HepG2 (cell line): ENCODE measurements around the gene CKM. TPM values are rescaled to one million over a fixed set of nuclear protein-coding genes. Genes with fewer than 3 reads are reported as not detected.

Experiments
- CEBPB ChIP-seq: IDR thresholded peaks from 2 replicates; pipeline ENCODE4 v1.6.1; 2011; ENCODE audit warnings: low read depth, low read length, improper control_type of control experiment, borderline replicate concordance
- CREM ChIP-seq, 2 experiments: sonication (generic) in 1 of 2; formaldehyde crosslinking in 1 of 2; IDR thresholded peaks; 2 replicates each; pipeline versions ENCODE4 v1.4.0 to v1.6.1; 2016 to 2020; ENCODE audit warnings: antibody characterized with exemption in 1 of 2, mild to moderate bottlenecking in 1 of 2, missing genetic modification reagents in 1 of 2
- EHMT2 ChIP-seq: fragments of 200-600 bp; sonication (generic); IDR thresholded peaks from 2 replicates; pipeline ENCODE4 v1.7.0; 2017; ENCODE audit warnings: antibody characterized with exemption, low read depth, low read length, borderline replicate concordance
- FLYWCH1 ChIP-seq: sonication (generic); formaldehyde crosslinking; IDR thresholded peaks from 2 replicates; pipeline ENCODE4 v1.8.1; 2023; ENCODE audit warnings: mild to moderate bottlenecking, missing genetic modification reagents
- IRX3 ChIP-seq: sonication (generic); formaldehyde crosslinking; IDR thresholded peaks from 2 replicates; pipeline ENCODE4 v1.8.1; 2023; ENCODE audit warnings: mild to moderate bottlenecking, low read depth, missing genetic modification reagents, borderline replicate concordance
- KLF12 ChIP-seq: sonication (generic); formaldehyde crosslinking; IDR thresholded peaks from 2 replicates; pipeline ENCODE4 v1.4.0; 2020; ENCODE audit warnings: missing genetic modification reagents, borderline replicate concordance
- KLF15 ChIP-seq: sonication (generic); formaldehyde crosslinking; IDR thresholded peaks from 2 replicates; pipeline ENCODE4 v1.8.1; 2023; ENCODE audit warnings: borderline replicate concordance, mild to moderate bottlenecking, inconsistent platforms, missing genetic modification reagents, mixed read lengths
- MLLT10 ChIP-seq: sonication (generic); formaldehyde crosslinking; IDR thresholded peaks from 2 replicates; pipeline ENCODE4 v1.4.0; 2020; ENCODE audit warnings: missing genetic modification reagents
- MTF2 ChIP-seq: sonication (generic); formaldehyde crosslinking; IDR thresholded peaks from 2 replicates; pipeline ENCODE4 v1.5.0; 2020; ENCODE audit warnings: missing genetic modification reagents, borderline replicate concordance
- RELA ChIP-seq: sonication (generic); formaldehyde crosslinking; IDR thresholded peaks from 2 replicates; pipeline ENCODE4 v1.4.0; 2020; ENCODE audit warnings: missing genetic modification reagents
- RXRA ChIP-seq: sonication (generic); formaldehyde crosslinking; IDR thresholded peaks from 2 replicates; pipeline ENCODE4 v1.5.1; 2020; ENCODE audit warnings: missing genetic modification reagents
- RXRB ChIP-seq: IDR thresholded peaks from 2 replicates; pipeline ENCODE4 v1.6.1; 2016; ENCODE audit warnings: borderline replicate concordance, missing genetic modification reagents, missing compliant biosample characterization
- SNAI1 ChIP-seq: sonication (generic); formaldehyde crosslinking; IDR thresholded peaks from 2 replicates; pipeline ENCODE4 v1.5.0; 2020; ENCODE audit warnings: mild to moderate bottlenecking, missing genetic modification reagents, borderline replicate concordance
- SNRNP70 ChIP-seq: fragments of 200-400 bp; formaldehyde crosslinking; IDR thresholded peaks from 2 replicates; pipeline ENCODE4 v1.6.1; 2017; ENCODE audit warnings: mild to moderate bottlenecking, low read depth, low read length, moderate library complexity
- TEAD2 ChIP-seq: sonication (generic); formaldehyde crosslinking; IDR thresholded peaks from 2 replicates; pipeline ENCODE4 v1.9.0; 2021; ENCODE audit warnings: missing genetic modification reagents
- THAP7 ChIP-seq: sonication (generic); formaldehyde crosslinking; IDR thresholded peaks from 2 replicates; pipeline ENCODE4 v1.8.1; 2023; ENCODE audit warnings: mild to moderate bottlenecking, missing genetic modification reagents
- TRAFD1 ChIP-seq: sonication (generic); formaldehyde crosslinking; IDR thresholded peaks from 2 replicates; pipeline ENCODE4 v1.5.1; 2020; ENCODE audit warnings: missing genetic modification reagents, mild to moderate bottlenecking, borderline replicate concordance
- ZFP41 ChIP-seq: sonication (generic); formaldehyde crosslinking; IDR thresholded peaks from 2 replicates; pipeline ENCODE4 v1.4.0; 2020; ENCODE audit warnings: mild to moderate bottlenecking, missing genetic modification reagents, borderline replicate concordance
- ZIK1 ChIP-seq: sonication (generic); formaldehyde crosslinking; IDR thresholded peaks from 2 replicates; pipeline ENCODE4 v1.5.0; 2020; ENCODE audit warnings: mild to moderate bottlenecking, low read depth, missing genetic modification reagents, borderline replicate concordance
- polyA plus RNA-seq, 8 experiments: library from polyadenylated mRNA; depleted of rRNA in 3 of 8; stranded (reverse) in 7 of 8; unstranded in 1 of 8; fragments of >200 nt; fragmentation: Illumina TruSeq in 4 of 8; extraction: Trizol in 4 of 8; gene quantifications; 2 replicates each; pipeline versions ENCODE4 v1.2.1 to v1.2.3, GENCODE V29; 2011 to 2016; ENCODE audit warnings: low read depth in 4 of 8, missing spikeins in 1 of 8, mixed read lengths in 1 of 8; ENCODE audit not compliant: insufficient read depth in 1 of 8
- total RNA-seq, 5 experiments: library from RNA; depleted of rRNA; stranded (reverse); fragments of >200 nt; fragmentation: Illumina TruSeq; extraction: Trizol; gene quantifications; 2 replicates each; pipeline ENCODE4 v1.2.3, GENCODE V29; 2016; ENCODE audit warnings: low read depth in 1 of 5
- TF ChIP-seq, protein P1 (sequence below): sonication (generic); formaldehyde crosslinking; IDR thresholded peaks from 2 replicates; pipeline ENCODE4 v1.4.0; 2020; ENCODE audit warnings: missing genetic modification reagents
- TF ChIP-seq, protein P2 (sequence below): sonication (generic); formaldehyde crosslinking; IDR thresholded peaks from 2 replicates; pipeline ENCODE4 v1.9.0; 2021; ENCODE audit warnings: missing genetic modification reagents, mild to moderate bottlenecking, borderline replicate concordance
- TF ChIP-seq, protein P3 (sequence below), 2 experiments: sonication (generic) in 1 of 2; formaldehyde crosslinking in 1 of 2; IDR thresholded peaks; 2 replicates each; pipeline versions ENCODE4 v1.4.0 to v1.6.1; 2018 to 2020; ENCODE audit warnings: missing genetic modification reagents in 2 of 2, borderline replicate concordance in 1 of 2, low read depth in 1 of 2, mild to moderate bottlenecking in 1 of 2, missing biosample characterization in 1 of 2

The CKM gene
- total and polyA plus RNA-seq, 2 of the 13 experiments (the other 11 are each of a cell fraction or from before 2014, with no cell fraction given) = 0.54 to 0.80 TPM

- TF ChIP-seq IRX3 (CRISPR knock-in tag) = no peak
- no peak for TF ChIP-seq MLLT10 (CRISPR knock-in tag)
- no peak for TF ChIP-seq EHMT2
- TF ChIP-seq KLF15 (CRISPR knock-in tag) = no peak
- TF ChIP-seq THAP7 (CRISPR knock-in tag) = no peak
- TF ChIP-seq ZIK1 (CRISPR knock-in tag) = no peak
- no peak for TF ChIP-seq CREM (IDR thresholded peaks at IDR 0.05)
- no peak for TF ChIP-seq CREM (CRISPR knock-in tag; IDR thresholded peaks at IDR 0.05)
- TF ChIP-seq KLF12 = no peak
- no peak for TF ChIP-seq RXRB
- no peak for TF ChIP-seq RELA (CRISPR knock-in tag)
- TF ChIP-seq TEAD2 (CRISPR knock-in tag) = no peak
- TF ChIP-seq ZFP41 (CRISPR knock-in tag) = no peak
- TF ChIP-seq, protein P1, sequence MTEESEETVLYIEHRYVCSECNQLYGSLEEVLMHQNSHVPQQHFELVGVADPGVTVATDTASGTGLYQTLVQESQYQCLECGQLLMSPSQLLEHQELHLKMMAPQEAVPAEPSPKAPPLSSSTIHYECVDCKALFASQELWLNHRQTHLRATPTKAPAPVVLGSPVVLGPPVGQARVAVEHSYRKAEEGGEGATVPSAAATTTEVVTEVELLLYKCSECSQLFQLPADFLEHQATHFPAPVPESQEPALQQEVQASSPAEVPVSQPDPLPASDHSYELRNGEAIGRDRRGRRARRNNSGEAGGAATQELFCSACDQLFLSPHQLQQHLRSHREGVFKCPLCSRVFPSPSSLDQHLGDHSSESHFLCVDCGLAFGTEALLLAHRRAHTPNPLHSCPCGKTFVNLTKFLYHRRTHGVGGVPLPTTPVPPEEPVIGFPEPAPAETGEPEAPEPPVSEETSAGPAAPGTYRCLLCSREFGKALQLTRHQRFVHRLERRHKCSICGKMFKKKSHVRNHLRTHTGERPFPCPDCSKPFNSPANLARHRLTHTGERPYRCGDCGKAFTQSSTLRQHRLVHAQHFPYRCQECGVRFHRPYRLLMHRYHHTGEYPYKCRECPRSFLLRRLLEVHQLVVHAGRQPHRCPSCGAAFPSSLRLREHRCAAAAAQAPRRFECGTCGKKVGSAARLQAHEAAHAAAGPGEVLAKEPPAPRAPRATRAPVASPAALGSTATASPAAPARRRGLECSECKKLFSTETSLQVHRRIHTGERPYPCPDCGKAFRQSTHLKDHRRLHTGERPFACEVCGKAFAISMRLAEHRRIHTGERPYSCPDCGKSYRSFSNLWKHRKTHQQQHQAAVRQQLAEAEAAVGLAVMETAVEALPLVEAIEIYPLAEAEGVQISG (CRISPR knock-in tag) = no peak
- no peak for TF ChIP-seq TRAFD1 (CRISPR knock-in tag)
- TF ChIP-seq, protein P2, sequence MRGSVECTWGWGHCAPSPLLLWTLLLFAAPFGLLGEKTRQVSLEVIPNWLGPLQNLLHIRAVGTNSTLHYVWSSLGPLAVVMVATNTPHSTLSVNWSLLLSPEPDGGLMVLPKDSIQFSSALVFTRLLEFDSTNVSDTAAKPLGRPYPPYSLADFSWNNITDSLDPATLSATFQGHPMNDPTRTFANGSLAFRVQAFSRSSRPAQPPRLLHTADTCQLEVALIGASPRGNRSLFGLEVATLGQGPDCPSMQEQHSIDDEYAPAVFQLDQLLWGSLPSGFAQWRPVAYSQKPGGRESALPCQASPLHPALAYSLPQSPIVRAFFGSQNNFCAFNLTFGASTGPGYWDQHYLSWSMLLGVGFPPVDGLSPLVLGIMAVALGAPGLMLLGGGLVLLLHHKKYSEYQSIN (CRISPR knock-in tag) = no peak
- TF ChIP-seq CEBPB = no peak
- no peak for TF ChIP-seq SNRNP70
- TF ChIP-seq RXRA (CRISPR knock-in tag) = 0 out of 2 replicates have a peak, but pooled peaks have one; percentile 21
- peak; percentile 93; the same call in 1 of the 2 replicates for TF ChIP-seq MTF2
- no peak for TF ChIP-seq FLYWCH1
- TF ChIP-seq SNAI1 (CRISPR knock-in tag) = no peak
- TF ChIP-seq, protein P3, sequence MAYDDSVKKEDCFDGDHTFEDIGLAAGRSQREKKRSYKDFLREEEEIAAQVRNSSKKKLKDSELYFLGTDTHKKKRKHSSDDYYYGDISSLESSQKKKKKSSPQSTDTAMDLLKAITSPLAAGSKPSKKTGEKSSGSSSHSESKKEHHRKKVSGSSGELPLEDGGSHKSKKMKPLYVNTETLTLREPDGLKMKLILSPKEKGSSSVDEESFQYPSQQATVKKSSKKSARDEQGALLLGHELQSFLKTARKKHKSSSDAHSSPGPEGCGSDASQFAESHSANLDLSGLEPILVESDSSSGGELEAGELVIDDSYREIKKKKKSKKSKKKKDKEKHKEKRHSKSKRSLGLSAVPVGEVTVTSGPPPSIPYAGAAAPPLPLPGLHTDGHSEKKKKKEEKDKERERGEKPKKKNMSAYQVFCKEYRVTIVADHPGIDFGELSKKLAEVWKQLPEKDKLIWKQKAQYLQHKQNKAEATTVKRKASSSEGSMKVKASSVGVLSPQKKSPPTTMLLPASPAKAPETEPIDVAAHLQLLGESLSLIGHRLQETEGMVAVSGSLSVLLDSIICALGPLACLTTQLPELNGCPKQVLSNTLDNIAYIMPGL (CRISPR knock-in tag; IDR thresholded peaks at IDR 0.05; ENCODE audit: borderline replicate concordance in 1 of 2, low read depth in 1 of 2) = peak; percentile 26 to 28; a peak in 2 of 4 replicates
Measured at GRCh38 chr19:45346449-45346848, 23.8 kb upstream of the CKM start (continued).
